Measurements from ENCODE around the gene RTN4R. TPM values are rescaled to one million over a fixed set of nuclear protein-coding genes. Genes with fewer than 3 reads are reported as not detected.

The RTN4R gene
- total and polyA plus RNA-seq, 2 experiments from 2014 or later = 10.6 to 38.4 TPM

- TF ChIP-seq ZNF462 (CRISPR knock-in tag; IDR thresholded peaks at IDR 0.05) (no peak), EZH2 (IDR thresholded peaks at IDR 0.05; ENCODE audit: low read depth, unreplicated experiment) (no peak), ZNF331 (CRISPR knock-in tag; IDR thresholded peaks at IDR 0.05; ENCODE audit: low read depth) (no peak), REST (IDR thresholded peaks at IDR 0.05; ENCODE audit: unreplicated experiment) (no peak), NANOG (IDR thresholded peaks at IDR 0.05; ENCODE audit: borderline replicate concordance) (no peak), CREB1 (CRISPR knock-in tag; IDR thresholded peaks at IDR 0.05; ENCODE audit: low read depth) (no peak)
Observed at GRCh38 chr22:20283674-20284066, 15.6 kb upstream of the RTN4R start (continued).
